NCI-H2227 (cell line): Measurements from ENCODE around the gene SBK1.
A peak's percentile ranks its signal among the peaks of the same experiment; 100 is the strongest.
"Not testable (repeated sequence)": the region's sequence is repeated elsewhere in the genome, so short reads cannot be mapped to it uniquely, and the experiment has no call there.

ENCODE experiments used
- DNase-seq: peaks from one replicate; lab custom pipeline; 2025; ENCODE audit not compliant: unreplicated experiment; lab: John Stamatoyannopoulos, UW

The SBK1 gene

DNA sequence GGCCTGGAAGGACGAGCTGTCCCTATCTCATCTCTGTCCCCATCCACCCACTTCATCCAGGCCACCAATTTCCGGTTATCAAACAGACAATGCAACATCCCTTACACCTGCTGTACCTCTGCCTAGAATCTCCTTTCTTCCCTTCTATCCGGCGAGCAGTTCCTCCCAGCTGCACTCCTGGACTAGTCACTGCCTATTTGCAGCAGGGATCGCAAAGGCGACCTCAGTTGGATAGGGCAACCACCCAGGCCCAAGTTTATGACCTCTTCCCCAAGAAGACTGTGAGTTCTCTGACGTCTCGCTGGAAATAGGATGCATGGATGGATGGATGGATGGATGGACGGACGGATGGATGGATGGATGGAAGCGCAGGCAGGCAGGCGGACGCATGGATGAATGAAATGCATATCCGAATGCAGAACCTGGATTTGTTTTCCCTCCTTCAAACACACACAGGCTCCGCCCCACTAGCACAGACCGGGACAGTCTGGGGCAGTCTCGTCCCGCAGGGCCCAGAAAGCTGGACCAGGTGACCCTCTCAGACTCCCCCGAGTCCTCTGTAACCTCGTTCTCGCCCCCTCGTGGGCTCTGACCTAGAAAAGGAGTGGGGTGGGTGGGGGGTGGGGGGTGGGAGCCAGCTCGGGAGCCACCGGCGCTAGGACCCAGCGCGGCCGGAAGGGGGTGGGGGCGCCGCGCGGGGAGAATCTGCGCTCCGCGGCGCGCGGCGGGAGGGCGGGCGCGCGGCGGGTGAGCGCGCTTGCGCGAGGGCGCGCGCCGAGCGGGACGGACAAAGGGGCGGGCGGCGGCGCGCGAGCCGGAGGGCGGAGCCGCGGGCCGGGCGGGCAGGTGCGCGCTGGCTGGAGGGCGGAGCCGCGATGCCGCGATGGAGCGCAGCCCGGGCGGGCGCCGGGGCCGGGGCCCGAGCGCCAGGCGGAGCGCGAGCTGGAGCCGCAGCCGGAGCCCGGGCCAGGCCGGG is at the start of gene SBK1:
Gene SBK1, plus strand, starts transcription at position 875 of the 976 bp plus-strand sequence. CDS start 24,867 bp downstream, outside the sequence.
- peak; percentile 92 for DNase-seq

DNA sequence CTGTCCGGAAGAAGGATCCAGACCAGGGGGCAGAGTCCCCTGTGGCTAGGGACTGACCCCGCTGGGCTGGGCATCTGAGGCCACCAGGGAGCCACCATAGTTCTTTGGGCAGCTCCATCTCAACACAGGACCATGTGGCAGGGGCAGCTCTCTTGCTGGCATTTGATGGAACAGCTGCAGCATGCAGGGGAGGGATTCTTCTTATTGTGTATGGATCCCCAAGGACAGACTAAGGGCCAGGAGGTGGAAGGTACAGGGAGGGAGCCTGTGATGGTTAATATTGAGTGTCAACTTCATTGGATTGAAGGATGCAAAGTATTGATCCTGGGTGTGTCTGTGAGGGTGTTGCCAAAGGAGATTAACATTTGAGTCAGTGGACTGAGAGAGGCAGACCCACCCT is 42.8 kb upstream of the SBK1 start:
- not testable (repeated sequence) for DNase-seq

DNA sequence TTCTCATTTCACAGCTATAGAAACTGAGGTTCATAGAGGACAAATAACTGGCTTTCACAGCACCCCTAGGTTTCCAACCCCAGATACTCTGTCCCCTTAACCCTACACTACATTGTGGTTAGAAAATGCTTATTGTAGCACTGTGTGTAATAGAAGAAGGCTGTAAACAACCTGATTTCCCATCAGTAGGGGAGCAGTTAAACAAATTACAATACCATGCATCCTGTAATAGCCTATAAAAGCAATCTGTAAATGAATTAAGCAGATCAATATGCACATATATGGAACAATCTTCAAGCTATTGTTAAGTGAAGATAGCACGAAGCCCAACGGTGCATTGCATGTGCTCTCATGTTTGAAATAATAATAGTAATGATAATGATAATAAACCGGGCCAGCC is 41.3 kb upstream of the SBK1 start:
- DNase-seq: no peak

DNA sequence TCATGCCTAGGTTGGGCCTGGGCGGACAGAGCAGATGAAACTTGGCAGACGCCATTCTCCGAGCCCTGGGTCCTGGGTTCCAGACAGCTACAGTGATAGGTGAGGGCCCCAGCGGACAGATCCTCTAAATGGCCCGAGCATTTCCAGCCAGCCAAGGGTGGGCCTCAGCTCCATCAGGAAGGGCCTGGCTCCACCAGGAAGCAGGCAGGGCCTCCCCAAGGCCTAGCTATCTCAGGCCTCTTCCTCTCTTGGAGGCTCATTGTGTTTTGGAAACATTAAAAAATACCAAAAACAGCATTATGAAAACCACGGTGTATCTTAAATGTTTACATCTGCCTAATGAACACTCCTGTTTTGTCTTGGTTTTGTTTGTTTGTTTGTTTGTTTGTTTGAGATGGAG is 38.2 kb upstream of the SBK1 start:
- no peak for DNase-seq

DNA sequence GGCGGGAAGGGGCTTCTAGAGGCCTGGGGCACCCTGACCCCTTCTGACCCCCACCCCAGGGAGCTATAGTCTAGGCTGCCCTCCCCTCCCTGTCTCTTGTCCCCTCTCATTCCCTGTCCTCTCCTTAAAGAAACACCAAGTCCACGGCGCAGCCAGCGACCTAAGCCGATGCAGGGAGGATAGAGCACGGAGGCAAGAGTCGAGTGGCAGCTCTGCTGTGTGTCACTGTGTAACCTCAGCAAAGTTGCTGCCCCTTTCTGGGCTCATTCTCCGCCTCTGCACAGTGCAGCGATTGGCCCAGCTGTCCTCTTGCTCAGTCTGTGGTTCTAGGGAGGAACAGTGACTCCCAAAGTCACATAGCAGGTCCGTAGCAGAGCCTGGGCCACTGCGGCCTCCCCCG is 36.5 kb upstream of the SBK1 start:
- no peak for DNase-seq

DNA sequence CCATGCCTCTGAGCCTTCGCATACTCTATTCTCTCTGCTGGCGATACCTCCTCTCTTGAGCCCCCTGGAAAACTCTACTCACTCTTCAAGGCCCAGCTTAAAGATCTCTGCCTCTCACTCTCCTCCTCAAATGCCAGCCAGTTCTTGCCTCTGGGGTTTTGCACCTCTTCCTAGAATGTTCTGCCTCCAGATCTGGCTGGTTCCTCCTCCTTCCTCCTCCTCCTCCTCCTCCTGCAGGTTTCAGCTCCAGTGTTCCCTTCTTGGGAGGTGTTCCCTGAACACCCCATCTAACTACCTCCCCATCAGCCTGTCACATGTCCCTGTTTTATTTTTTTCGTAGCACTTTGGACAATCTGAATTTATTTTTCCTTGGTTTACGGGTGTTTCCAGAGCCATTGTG is 35.1 kb upstream of the SBK1 start:
- no peak for DNase-seq

DNA sequence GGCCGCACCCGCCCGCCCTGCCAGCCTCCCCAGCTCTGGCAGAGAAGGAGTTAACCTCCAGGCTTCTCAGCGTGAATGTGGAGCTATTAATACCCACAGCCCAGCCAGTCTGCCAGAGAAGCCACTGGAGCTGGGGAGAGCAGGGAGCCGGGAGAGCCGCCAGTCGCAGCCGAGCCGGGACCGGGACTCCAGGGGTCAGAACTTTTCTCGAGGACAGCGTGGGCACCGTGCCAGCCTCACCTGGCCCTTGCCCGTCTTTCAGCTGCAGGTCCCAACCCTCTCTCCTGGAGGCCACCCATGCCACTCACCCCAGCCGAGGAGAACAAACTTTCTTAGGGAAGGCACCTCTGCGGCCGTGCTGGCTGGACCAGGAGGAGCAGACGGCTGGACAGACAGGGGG is 33.8 kb upstream of the SBK1 start:
- peak; percentile 67 for DNase-seq

DNA sequence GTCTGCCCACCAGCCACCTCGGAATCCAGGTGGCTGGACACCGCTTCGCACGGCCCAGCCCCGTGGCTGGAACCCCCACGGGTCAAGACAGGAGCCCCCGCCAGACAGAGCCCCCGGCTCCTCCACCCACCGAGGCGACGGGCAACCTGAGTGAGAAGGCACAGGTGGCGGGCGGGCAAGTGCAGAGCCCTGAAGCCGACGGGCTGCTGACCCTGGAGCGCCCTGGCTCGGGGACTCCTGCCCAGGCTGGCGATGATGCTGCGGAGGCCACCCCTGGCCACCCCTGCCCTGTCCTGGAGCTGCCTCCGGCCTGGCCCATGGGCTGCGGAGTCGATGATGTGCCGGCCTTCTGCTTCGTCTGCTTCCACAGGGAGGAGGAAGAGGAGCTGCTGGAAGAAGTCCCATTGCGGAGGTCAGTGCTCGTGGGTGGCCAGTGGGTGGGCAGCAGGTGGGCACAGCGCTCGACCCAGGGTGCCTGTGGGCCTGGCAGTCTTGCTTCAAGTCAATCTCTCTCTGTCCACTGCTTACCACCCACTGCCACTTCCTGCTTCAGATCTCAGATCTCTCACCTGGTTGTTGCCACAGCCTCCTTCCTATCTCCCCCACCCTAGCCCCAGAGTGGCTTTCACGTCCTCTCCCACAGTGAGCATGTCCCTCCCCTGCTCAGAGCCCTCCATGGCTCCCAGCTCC is 33.1 kb upstream of the SBK1 start:
- no peak for DNase-seq

DNA sequence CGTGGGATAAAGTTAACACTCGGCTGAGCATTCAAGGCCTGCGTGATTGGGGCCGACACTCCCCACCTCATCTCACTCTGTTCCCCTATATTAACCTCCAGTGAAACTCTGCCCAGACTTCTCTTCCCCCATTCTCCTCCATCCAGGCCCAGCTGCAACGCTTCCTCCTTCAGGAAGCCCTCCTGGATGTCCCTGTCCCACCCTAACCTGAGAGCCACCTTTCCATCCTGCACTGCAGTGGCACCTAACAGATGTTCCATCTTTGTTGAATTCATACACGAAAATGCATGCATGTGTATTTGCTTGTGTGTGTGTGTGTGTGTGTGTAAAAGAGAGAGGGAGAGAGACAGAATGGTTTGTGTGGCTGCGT is 32.6 kb upstream of the SBK1 start:
- no peak for DNase-seq

DNA sequence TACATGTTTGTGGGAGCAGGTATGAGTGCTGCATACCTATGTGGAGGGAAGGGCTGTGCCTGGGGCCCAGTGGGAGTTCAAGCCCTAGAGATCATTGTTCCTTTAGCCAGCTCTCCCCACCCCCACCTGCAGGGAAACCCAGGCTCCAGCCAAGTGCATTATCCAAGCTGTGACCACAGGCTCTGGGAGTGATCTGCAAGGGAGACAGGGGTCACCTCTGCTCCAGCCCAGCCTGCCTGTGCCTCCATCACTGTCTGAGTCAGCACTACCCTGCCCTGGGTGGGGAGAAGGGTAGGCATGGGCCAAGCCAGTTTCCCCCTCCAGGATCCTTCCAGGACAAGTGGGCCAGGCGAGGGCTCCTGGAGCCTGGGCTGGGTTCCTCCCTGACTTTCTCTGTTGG is 32.1 kb upstream of the SBK1 start:
- no peak for DNase-seq

DNA sequence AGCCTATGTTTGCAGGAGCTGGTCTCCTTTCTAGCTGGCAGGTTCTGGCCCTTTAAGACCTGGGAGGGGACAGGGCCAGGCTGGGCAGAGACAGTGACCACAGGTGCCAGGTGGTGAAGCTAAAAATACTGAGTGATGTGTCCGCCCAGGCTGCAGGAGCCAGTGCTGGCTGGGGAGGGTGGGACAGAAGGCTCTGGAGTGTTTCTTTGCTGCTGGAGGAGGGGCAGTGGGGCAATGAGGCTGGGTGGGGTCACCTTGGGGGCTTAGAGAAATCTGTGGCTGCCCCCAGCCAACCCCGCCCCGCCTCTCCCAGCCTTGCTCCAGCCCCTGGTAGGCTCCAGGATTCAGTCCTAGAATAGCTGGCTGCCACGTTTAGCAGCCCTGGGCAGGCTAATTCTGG is 30.4 kb upstream of the SBK1 start:
- peak; percentile 28 for DNase-seq

DNA sequence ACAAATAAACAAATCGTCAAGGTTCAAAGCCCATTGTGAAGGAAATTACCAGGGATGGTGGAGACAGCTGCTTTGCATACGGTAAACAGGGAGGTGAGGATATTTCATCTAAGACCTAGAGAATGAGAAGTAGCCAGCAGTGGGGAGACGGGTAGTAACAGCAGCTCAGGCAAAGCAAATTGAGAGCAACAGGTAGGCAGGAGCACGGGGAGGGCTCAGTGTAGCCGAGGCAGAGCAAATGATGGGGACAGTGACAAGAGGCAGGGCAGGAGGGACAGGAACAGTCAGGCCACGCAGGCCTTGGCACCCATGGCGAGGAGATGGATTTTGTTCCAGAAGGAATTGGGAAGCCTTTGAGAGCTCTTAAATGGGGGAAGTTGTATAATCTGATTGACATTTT is 29.0 kb upstream of the SBK1 start:
- no peak for DNase-seq

DNA sequence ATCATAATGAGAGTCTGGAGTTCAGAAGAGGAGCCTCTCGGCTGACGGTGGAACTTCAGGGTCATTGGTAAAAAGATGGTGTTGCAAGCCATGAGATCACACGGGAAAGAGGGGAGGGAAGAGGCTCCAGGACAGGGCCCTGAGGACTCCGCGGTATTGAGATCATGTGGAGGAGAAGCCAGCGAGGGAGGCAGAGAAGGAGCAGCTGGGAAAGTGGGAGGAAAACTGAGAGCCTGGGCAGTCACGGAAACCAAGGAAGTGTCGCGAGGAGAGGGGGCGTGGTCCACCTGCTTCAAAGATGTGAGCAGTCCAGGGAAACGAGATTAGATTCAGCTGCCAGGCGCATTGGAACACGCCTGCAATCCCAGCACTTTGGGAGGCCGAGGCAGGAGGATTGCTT is 27.7 kb upstream of the SBK1 start:
- peak; percentile 68 for DNase-seq

DNA sequence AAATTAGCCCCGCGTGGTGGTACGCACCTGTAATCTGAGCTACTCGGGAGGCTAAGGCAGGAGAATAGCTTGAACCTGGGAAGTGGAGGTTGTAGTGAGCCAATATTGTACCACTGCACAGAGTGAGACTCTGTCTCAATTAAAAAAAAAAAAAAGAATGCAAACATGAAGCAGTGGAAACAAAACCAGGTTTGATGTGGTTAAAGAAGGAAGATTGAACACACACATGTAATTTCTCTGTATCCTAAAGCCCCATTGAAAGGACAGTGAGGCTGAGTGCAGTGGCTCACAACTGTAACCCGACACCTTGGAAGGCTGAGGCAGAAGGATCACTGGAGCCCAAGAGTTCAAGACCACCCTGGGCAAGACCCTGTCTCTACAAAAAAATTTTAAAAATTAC is 26.5 kb upstream of the SBK1 start:
- DNase-seq: no peak

DNA sequence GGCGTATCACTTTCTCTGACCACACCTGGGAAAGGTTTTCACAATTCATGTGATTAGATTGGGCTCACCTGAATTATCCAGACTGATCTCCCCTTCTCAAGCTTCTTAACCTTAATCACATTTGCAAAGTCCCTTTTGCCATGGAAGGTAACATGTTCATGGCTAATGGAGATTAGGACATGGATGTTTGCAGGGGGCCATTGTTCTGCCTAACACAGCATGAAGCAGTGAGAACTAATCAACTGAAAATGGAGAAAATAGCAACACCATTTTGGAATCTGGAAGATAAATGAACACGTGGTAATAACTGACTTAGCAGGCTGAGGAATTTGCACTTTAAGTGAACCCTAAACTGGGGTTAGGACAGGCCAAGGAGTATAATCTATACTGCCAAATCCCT is 25.0 kb upstream of the SBK1 start:
- DNase-seq: no peak

DNA sequence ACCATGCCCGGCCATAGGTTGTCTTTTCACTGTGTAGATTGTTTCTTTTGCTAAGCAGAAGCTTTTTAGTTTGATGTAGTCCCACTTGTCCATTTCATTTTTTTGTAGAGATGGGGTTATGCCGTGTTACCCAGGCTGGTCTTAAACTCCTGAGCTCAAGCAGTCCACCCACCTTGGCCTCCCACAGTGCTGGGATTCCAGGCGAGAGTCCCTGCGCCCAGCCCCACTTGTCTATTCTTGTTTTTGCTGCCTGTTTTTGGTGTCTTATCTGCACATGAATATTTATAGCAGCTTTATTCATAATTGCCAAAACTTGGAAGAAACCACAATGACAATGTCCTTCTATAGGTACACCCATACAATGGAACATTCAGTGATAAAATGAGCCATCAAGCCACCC is 18.8 kb upstream of the SBK1 start:
- no peak for DNase-seq

DNA sequence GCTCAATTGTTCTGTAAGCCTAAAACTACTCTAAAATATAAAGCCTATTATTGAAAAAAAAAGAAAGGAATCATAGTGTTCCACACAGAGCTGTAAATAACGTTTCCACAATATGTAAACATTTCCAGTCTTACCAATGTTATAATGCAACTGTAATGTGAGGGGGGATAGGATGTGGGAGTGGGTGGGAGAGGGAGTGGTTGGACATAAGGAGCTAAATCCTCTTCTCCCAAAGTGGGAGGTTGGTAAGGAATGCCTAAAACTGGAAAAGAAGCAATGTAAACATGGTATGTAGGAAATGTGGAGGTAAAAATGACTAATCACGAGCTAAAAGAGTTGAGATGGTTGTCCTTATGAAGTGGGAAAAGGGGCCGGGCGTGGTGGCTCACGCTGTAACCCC is 17.6 kb upstream of the SBK1 start:
- DNase-seq: no peak

DNA sequence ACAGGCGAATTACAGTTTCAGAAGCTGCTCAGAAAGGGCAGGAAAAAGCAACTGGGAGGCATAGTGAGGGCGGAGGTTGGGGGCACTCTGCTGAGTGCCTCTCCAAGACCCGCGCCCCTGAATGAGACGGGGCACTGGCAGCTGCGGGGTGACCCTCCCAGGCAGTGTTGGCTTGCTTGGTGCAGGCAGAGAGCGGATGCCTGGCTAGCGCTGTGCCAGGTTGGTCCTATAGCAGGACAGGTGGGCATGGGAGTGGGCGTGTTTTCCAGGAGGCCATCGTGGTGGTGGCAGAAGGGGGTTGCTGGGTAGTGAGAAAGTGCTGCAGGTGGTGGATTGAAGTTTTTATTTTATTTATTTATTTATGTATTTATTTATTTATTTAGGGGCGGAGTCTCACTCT is 16.0 kb upstream of the SBK1 start:
- DNase-seq: no peak

DNA sequence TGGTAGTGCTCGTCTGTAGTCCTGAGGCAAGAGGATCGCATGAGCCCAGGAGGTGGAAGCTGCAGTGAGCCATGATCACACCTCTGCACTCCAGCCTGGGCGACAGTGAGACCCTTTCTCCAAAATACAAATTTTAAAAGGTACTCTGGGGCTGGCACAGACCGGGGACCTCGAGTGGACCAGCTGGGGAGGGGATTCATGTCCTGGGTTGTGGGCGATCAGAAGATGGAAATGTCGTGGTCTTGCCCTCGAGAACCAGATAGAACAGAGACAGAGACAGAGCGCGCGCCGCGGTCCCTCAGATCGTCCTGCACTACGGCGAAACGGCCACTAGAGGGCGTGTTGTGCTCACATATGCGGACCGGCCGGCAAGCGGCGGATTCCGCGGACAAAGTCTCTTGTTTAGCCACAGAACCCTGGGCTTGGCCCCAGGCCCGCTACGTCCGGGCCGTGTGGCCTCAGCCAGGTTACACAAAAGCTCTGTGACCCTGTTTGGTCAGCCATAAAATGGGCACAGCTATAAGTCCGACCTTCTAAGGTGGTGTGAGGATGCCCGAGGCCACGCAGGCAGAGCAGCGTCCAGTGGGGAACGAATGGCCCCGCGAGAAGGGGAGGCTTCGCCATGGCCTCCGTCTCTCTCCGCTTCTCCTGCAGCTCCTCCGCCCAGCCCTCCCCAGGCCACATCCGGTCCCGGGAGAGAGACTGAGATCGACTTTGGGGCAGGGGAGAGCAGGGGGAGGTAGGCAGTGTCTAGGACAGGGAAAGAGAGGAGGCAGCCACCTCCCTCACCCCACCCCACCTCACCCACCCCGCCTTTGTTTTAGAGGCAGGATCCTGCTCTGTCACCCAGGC is 14.6 kb upstream of the SBK1 start:
- DNase-seq: peak; percentile 93

DNA sequence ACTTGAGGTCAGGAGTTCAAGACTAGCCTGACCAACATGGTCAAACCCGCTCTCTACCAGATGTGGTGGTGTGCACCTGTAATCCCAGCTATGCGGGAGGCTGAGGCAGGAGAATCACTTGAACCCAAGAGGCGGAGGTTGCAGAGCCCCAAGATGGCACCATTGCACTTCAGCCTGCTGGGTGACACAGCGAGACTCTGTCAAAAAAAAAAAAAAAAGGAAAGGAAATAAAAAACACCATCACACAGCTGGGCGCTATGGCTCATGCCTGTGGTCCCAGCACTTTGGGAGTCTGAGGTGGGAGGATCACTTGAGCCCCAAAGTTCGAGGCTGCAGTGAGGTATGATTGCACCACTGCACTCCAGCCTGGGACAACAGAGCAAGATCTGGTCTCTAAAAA is 13.3 kb upstream of the SBK1 start:
- no peak for DNase-seq
